ENCODE measurements around the gene CNTNAP2. TPM values are rescaled to one million over a fixed set of nuclear protein-coding genes. Genes with fewer than 3 reads are reported as not detected.

The CNTNAP2 gene
- total and polyA plus RNA-seq, 2 of the 13 experiments (the other 11 are each of a cell fraction or from before 2014, with no cell fraction given) = 0.40 to 0.42 TPM

GRCh38 chr7:148261523-148261922, 2144.9 kb downstream of the CNTNAP2 start (continued):
- no peak for TF ChIP-seq AHDC1 (CRISPR knock-in tag; IDR thresholded peaks at IDR 0.05; ENCODE audit: borderline replicate concordance)
- no peak for TF ChIP-seq NFYB (CRISPR knock-in tag; IDR thresholded peaks at IDR 0.05)
- no peak for TF ChIP-seq RBM39 (IDR thresholded peaks at IDR 0.05; ENCODE audit: low read depth, low read length, poor library complexity, severe bottlenecking)
- no peak for TF ChIP-seq ELF1 (CRISPR knock-in tag; IDR thresholded peaks at IDR 0.05)
- no peak for TF ChIP-seq ARID4A (CRISPR knock-in tag; IDR thresholded peaks at IDR 0.05; ENCODE audit: borderline replicate concordance)
